Hepatocyte (in vitro differentiated cells): ENCODE measurements around the gene ANKRD13A. TPM values are rescaled to one million over a fixed set of nuclear protein-coding genes. Genes with fewer than 3 reads are reported as not detected.

Experiments used
- DNase-seq: peaks from one replicate; pipeline ENCODE4 v3.0.0-alpha.2; 2016; ENCODE audit warnings: low spot score
- H2AFZ ChIP-seq: fragments of 200-600 bp; sonication (generic); 2 replicates; pipeline ENCODE4 v1.6.0; 2016; ENCODE audit warnings: antibody characterized with exemption, mild to moderate bottlenecking
- H3K27ac ChIP-seq: fragments of 200-600 bp; sonication (generic); 2 replicates; pipeline ENCODE4 v1.5.1; 2016; ENCODE audit warnings: mild to moderate bottlenecking
- H3K27me3 ChIP-seq: fragments of 200-600 bp; sonication (generic); 2 replicates; pipeline ENCODE4 v1.6.1; 2016
- H3K36me3 ChIP-seq: fragments of 200-600 bp; sonication (generic); replicated peaks from 2 replicates; pipeline ENCODE4 v1.5.1; 2016; ENCODE audit warnings: low read depth; ENCODE audit not compliant: insufficient read depth
- H3K4me1 ChIP-seq: fragments of 200-600 bp; sonication (generic); 2 replicates; pipeline ENCODE4 v1.5.1; 2016; ENCODE audit warnings: mild to moderate bottlenecking, moderate library complexity; ENCODE audit not compliant: insufficient read depth
- H3K4me2 ChIP-seq: fragments of 200-600 bp; sonication (generic); 2 replicates; pipeline ENCODE4 v1.6.0; 2016
- H3K4me3 ChIP-seq: fragments of 200-600 bp; sonication (generic); 2 replicates; pipeline ENCODE4 v1.5.1; 2016; ENCODE audit warnings: mild to moderate bottlenecking
- H3K79me2 ChIP-seq: fragments of 200-600 bp; sonication (generic); 2 replicates; pipeline ENCODE4 v1.6.0; 2017; ENCODE audit warnings: mild to moderate bottlenecking
- H3K9me2 ChIP-seq: fragments of 200-600 bp; sonication (generic); replicated peaks from 2 replicates; pipeline ENCODE4 v1.6.0; 2017; ENCODE audit warnings: mild to moderate bottlenecking; ENCODE audit not compliant: insufficient read depth
- H3K9me3 ChIP-seq: fragments of 200-600 bp; sonication (generic); 2 replicates; pipeline ENCODE4 v1.5.1; 2016; ENCODE audit warnings: low read depth, mild to moderate bottlenecking
- H4K20me1 ChIP-seq: fragments of 200-600 bp; sonication (generic); 2 replicates; pipeline ENCODE4 v1.6.0; 2016; ENCODE audit warnings: mild to moderate bottlenecking; ENCODE audit not compliant: insufficient read depth, poor library complexity, severe bottlenecking
- EZH2 ChIP-seq: fragments of 200-600 bp; sonication (generic); IDR thresholded peaks from 2 replicates; pipeline ENCODE4 v1.6.1; 2016; ENCODE audit warnings: antibody characterized with exemption, mild to moderate bottlenecking, borderline replicate concordance
- EZH2phosphoT487 ChIP-seq: fragments of 200-600 bp; sonication (generic); IDR thresholded peaks from one replicate; pipeline ENCODE4 v1.6.1; 2018; ENCODE audit warnings: antibody characterized with exemption, mild to moderate bottlenecking, low read depth, moderate library complexity; ENCODE audit not compliant: unreplicated experiment, severe bottlenecking
- WGBS: methylation state at CpG from one replicate; pipeline ENCODE4 v1.1.6; 2016; ENCODE audit warnings: low lambda C conversion rate; ENCODE audit errors: missing lambda C conversion rate; 5-methylcytosine and 5-hydroxymethylcytosine counted together
- polyA plus RNA-seq: library from polyadenylated mRNA; unstranded; fragments of >200 nt; fragmentation: Nextera tagmentation; extraction: Ambion mirVana; gene quantifications from 2 replicates; pipeline ENCODE4 v1.2.1, GENCODE V29; 2016
- total RNA-seq: library from RNA; depleted of rRNA; stranded (reverse); fragments of >200 nt; gene quantifications from 2 replicates; pipeline ENCODE4 v1.2.3, GENCODE V29; 2014
- TF ChIP-seq, protein P1 (sequence below): fragments of 200-600 bp; sonication (generic); IDR thresholded peaks from 2 replicates; pipeline ENCODE4 v1.5.1; 2016; ENCODE audit warnings: antibody characterized with exemption, mild to moderate bottlenecking; ENCODE audit not compliant: poor library complexity

Gene ANKRD13A
- total and polyA plus RNA-seq, 2 experiments from 2014 or later, result 13.2 to 55.3 TPM

DNA sequence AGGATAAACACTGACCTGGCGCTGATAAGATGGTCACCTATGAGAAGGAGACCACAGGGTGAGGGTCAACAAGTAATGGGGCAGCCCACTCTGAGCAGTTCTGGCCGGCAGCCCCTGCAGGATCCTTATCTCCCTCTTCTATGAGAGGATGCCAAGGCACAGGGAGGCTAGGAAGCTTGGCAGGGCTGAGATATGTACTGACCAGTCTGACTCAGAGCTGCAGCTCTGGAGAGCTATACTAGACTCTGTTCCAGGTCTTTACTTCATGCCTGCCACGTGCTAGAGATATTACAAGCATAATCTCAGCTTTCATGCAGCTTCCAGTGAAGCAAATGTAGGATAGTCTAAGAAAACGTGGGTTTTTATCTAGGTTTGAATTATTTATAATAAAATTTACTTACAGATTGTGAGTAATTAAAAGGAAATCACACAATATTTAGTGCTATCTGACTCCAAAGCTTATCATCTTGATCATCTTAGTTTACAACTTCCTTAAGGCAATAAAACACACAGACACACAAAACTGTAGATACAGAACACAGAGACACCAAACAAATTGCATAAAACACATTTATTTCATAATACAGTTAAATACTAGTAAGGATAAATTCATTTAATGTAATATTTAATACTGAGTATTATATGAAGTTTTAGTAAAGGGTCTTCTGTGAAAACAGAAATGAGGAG is 35.3 kb upstream of the ANKRD13A start:
- no peaks in the 10 kb centered on the region for H3K79me2 ChIP-seq
- no peaks in the 10 kb centered on the region for H4K20me1 ChIP-seq
- H3K27ac ChIP-seq, result no peak overlapping the region
- no peaks in the 10 kb centered on the region for H3K27me3 ChIP-seq
- no peaks in the 10 kb centered on the region for H3K9me2 ChIP-seq
- H3K4me1 ChIP-seq, result no peaks in the 10 kb centered on the region
- H3K36me3 ChIP-seq, result no peaks in the 10 kb centered on the region
- no peak overlapping the region for H2AFZ ChIP-seq
- TF ChIP-seq EZH2 (no peak), EZH2phosphoT487 (no peak)
- TF ChIP-seq, protein P1, sequence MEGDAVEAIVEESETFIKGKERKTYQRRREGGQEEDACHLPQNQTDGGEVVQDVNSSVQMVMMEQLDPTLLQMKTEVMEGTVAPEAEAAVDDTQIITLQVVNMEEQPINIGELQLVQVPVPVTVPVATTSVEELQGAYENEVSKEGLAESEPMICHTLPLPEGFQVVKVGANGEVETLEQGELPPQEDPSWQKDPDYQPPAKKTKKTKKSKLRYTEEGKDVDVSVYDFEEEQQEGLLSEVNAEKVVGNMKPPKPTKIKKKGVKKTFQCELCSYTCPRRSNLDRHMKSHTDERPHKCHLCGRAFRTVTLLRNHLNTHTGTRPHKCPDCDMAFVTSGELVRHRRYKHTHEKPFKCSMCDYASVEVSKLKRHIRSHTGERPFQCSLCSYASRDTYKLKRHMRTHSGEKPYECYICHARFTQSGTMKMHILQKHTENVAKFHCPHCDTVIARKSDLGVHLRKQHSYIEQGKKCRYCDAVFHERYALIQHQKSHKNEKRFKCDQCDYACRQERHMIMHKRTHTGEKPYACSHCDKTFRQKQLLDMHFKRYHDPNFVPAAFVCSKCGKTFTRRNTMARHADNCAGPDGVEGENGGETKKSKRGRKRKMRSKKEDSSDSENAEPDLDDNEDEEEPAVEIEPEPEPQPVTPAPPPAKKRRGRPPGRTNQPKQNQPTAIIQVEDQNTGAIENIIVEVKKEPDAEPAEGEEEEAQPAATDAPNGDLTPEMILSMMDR, result no peak
- H3K4me3 ChIP-seq, result no peak overlapping the region
- no peaks in the 10 kb centered on the region for H3K9me3 ChIP-seq
- peak; percentile 46 for DNase-seq
- 72% methylated on average over 4 of the region's 4 CpGs for WGBS
- H3K4me2 ChIP-seq, result no peak overlapping the region

DNA sequence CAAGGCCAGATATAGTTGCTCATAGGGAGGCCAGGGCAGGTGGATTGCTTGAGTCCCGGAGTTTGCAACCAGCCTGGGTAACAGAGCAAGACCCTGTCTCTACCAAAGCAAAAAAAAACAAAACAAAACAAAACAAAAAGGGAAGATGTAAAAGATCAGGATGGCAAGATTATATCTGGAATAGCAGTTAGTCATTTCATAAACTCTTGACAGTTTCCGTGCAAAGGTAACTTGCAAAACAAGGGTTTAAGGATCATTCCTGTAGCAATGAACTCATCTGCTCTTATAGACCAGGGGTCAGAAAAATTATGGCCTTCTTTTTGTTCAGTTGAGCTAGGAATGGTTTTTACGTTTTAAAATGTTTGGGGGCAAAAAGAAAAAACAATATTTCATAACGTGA is 32.7 kb upstream of the ANKRD13A start:
- no peaks in the 10 kb centered on the region for H3K9me2 ChIP-seq
- H3K79me2 ChIP-seq, result no peaks in the 10 kb centered on the region
- H3K4me3 ChIP-seq, result no peak overlapping the region
- no peak for DNase-seq
- no peaks in the 10 kb centered on the region for H3K4me1 ChIP-seq
- TF ChIP-seq, protein P1, result no peak
- TF ChIP-seq EZH2phosphoT487, result no peak
- no peak for TF ChIP-seq EZH2
- no peaks in the 10 kb centered on the region for H3K9me3 ChIP-seq
- H3K27me3 ChIP-seq, result no peaks in the 10 kb centered on the region
- H3K4me2 ChIP-seq, result no peak overlapping the region
- H3K27ac ChIP-seq, result no peak overlapping the region
- no peaks in the 10 kb centered on the region for H4K20me1 ChIP-seq
- WGBS, result 96% methylated on average over 4 of the region's 4 CpGs
- no peak overlapping the region for H2AFZ ChIP-seq
- no peaks in the 10 kb centered on the region for H3K36me3 ChIP-seq

DNA sequence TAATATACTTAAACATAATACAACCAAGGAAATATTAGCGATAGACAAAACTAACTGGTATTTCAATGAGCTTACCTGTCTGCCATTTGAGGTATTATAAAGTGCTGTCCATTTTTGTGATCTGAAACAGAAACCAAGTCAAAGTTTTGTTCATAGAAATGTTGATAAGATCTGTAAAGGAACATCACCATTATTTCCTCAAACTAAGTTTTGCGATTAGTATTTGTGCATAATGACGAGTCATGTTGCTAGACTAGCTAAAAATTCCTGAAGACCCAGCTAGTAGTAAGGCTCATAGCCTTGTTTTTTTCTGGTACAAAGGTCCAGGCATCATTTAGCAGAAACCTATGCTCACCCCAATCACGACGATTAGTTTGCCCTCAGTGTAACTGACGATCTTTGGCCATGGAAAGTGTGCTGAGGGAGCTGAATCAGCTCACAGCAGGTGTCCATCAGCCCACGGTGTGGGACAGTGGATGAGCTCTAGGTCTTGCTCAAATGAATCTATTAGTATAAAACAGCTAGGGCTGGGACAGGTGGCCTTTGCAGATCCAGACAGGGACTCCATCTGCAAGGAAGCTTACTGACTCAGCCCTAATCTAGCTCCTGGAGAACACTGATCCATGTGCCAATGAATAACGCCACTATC is 31.7 kb upstream of the ANKRD13A start:
- no peaks in the 10 kb centered on the region for H3K79me2 ChIP-seq
- H2AFZ ChIP-seq, result no peak overlapping the region
- H3K9me2 ChIP-seq, result no peaks in the 10 kb centered on the region
- TF ChIP-seq EZH2, result no peak
- TF ChIP-seq, protein P1, result no peak
- no peak for TF ChIP-seq EZH2phosphoT487
- H4K20me1 ChIP-seq, result no peaks in the 10 kb centered on the region
- peak; percentile 16 for DNase-seq
- no peak overlapping the region for H3K27ac ChIP-seq
- H3K4me3 ChIP-seq, result no peak overlapping the region
- no peaks in the 10 kb centered on the region for H3K36me3 ChIP-seq
- H3K4me1 ChIP-seq, result no peaks in the 10 kb centered on the region
- H3K9me3 ChIP-seq, result no peaks in the 10 kb centered on the region
- H3K27me3 ChIP-seq, result no peaks in the 10 kb centered on the region
- no peak overlapping the region for H3K4me2 ChIP-seq
- 81% methylated on average over 8 of the region's 8 CpGs for WGBS
